Neural cell (in vitro differentiated cells): ENCODE data around the gene PPHLN1. TPM values are rescaled to one million over a fixed set of nuclear protein-coding genes. Genes with fewer than 3 reads are reported as not detected.

Experiments used
- H2AFZ ChIP-seq: fragments of 200-600, 300-800 bp; sonication (generic), shearing (Covaris generic); 2 replicates; pipeline ENCODE4 v1.6.0; 2014; ENCODE audit warnings: low read depth, mild to moderate bottlenecking, antibody characterized with exemption, low read length, moderate library complexity
- H3F3A ChIP-seq: fragments of 200-600 bp; shearing (Covaris generic); 2 replicates; pipeline ENCODE4 v1.6.1; 2016; ENCODE audit warnings: mild to moderate bottlenecking, moderate library complexity, mixed read lengths, antibody characterized with exemption, low read length; ENCODE audit not compliant: insufficient read depth, poor library complexity, severe bottlenecking
- H3K27ac ChIP-seq: fragments of 200-600, 300-800 bp; sonication (generic), shearing (Covaris generic); 2 replicates; pipeline ENCODE4 v1.5.1; 2014; ENCODE audit warnings: mild to moderate bottlenecking, low read length, moderate library complexity
- H3K27me3 ChIP-seq: fragments of 300-800, 200-600 bp; sonication (generic), shearing (Covaris generic); 2 replicates; pipeline ENCODE4 v1.6.0; 2014; ENCODE audit warnings: mild to moderate bottlenecking, low read depth, low read length, moderate library complexity; ENCODE audit not compliant: insufficient read depth
- H3K36me3 ChIP-seq: fragments of 300-800, 200-600 bp; sonication (generic), shearing (Covaris generic); 2 replicates; pipeline ENCODE4 v1.5.1; 2014; ENCODE audit warnings: mild to moderate bottlenecking, antibody characterized with exemption, low read length, moderate library complexity; ENCODE audit not compliant: insufficient read depth
- H3K4me2 ChIP-seq: fragments of 300-800, 200-600 bp; sonication (generic), shearing (Covaris generic); 2 replicates; pipeline ENCODE4 v1.6.0; 2014; ENCODE audit warnings: mild to moderate bottlenecking, low read length
- H3K4me3 ChIP-seq: fragments of 300-800, 200-600 bp; sonication (generic), shearing (Covaris generic); 2 replicates; pipeline ENCODE4 v1.5.1; 2014; ENCODE audit warnings: mild to moderate bottlenecking, low read length, moderate library complexity
- H3K79me2 ChIP-seq: fragments of 200-600 bp; shearing (Covaris generic); replicated peaks from 2 replicates; pipeline ENCODE4 v1.6.0; 2014; ENCODE audit warnings: mild to moderate bottlenecking, low read length, moderate library complexity; ENCODE audit not compliant: insufficient read depth
- H3K9ac ChIP-seq: fragments of 300-800, 200-600 bp; sonication (generic), shearing (Covaris generic); 2 replicates; pipeline ENCODE4 v1.6.1; 2016; ENCODE audit warnings: mild to moderate bottlenecking, low read length, mixed read lengths
- H3K9me2 ChIP-seq: fragments of 200-600 bp; shearing (Covaris generic); 2 replicates; pipeline ENCODE4 v1.6.1; 2016; ENCODE audit warnings: mild to moderate bottlenecking, low read length, mixed read lengths; ENCODE audit not compliant: insufficient read depth
- H3K9me3 ChIP-seq: fragments of 200-600, 300-800 bp; sonication (generic), shearing (Covaris generic); 2 replicates; pipeline ENCODE4 v1.6.1; 2016; ENCODE audit warnings: mild to moderate bottlenecking, mixed run types, low read length, moderate library complexity, mixed read lengths
- H4K20me1 ChIP-seq: fragments of 200-600 bp; shearing (Covaris generic); 2 replicates; pipeline ENCODE4 v1.6.1; 2016; ENCODE audit warnings: mild to moderate bottlenecking, mixed run types; ENCODE audit not compliant: insufficient read depth
- CTCF ChIP-seq: fragments of 450-650 bp; IDR thresholded peaks from 2 replicates; pipeline ENCODE4 v1.5.1; 2014; ENCODE audit warnings: antibody characterized with exemption, mild to moderate bottlenecking, moderate library complexity; ENCODE audit not compliant: poor library complexity, severe bottlenecking
- EP300 ChIP-seq: fragments of 450-650 bp; conservative IDR thresholded peaks from 2 replicates; pipeline ENCODE4 v1.6.1; 2014; ENCODE audit warnings: antibody characterized with exemption, mild to moderate bottlenecking, moderate library complexity; ENCODE audit not compliant: poor library complexity, severe bottlenecking
- EZH2 ChIP-seq: fragments of 200-600, 300-800 bp; shearing (Covaris generic), sonication (generic); IDR thresholded peaks from 2 replicates; pipeline ENCODE4 v1.6.1; 2014; ENCODE audit warnings: antibody characterized with exemption, low read length, borderline replicate concordance, mild to moderate bottlenecking; ENCODE audit not compliant: insufficient read depth, poor library complexity, severe bottlenecking
- MXI1 ChIP-seq: fragments of 450-650 bp; conservative IDR thresholded peaks from 2 replicates; pipeline ENCODE4 v1.6.1; 2014; ENCODE audit warnings: antibody characterized with exemption, mild to moderate bottlenecking; ENCODE audit not compliant: poor library complexity, severe bottlenecking
- POLR2AphosphoS5 ChIP-seq: IDR thresholded peaks from 2 replicates; pipeline ENCODE4 v1.6.1; 2012
- RAD21 ChIP-seq: fragments of 450-650 bp; conservative IDR thresholded peaks from 2 replicates; pipeline ENCODE4 v1.6.1; 2014; ENCODE audit warnings: antibody characterized with exemption, mild to moderate bottlenecking, moderate library complexity
- SMC3 ChIP-seq: fragments of 450-650 bp; conservative IDR thresholded peaks from 2 replicates; pipeline ENCODE4 v1.6.1; 2014; ENCODE audit warnings: antibody characterized with exemption, mild to moderate bottlenecking, moderate library complexity; ENCODE audit not compliant: poor library complexity
- TAF1 ChIP-seq: IDR thresholded peaks from 2 replicates; pipeline ENCODE4 v1.6.1; 2012; ENCODE audit warnings: low read depth
- polyA plus RNA-seq: library from polyadenylated mRNA; depleted of rRNA; stranded (reverse); fragments of >200 nt; gene quantifications from 2 replicates; pipeline ENCODE4 v1.2.3, GENCODE V29; 2014
- TF ChIP-seq, protein P1 (sequence below): IDR thresholded peaks from 2 replicates; pipeline ENCODE4 v1.6.1; 2012; ENCODE audit warnings: borderline replicate concordance

The PPHLN1 gene
- polyA plus RNA-seq, 1 donor from 2014 or later = 192 TPM

DNA sequence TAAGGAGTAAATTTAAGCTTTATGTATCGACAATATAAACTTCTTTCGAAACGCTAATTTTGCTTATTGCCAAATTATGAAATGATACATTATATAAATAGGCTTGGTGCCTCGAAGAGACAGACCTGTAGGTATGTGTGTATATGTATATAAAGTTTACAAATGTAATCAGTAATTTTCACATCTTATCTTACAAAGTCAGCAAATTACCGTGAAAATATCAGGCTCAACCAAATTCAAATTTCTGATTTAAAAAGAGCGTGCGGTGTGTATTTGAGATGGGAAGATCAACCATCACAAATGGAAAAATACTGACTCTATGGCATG lies 678 bp upstream of the PPHLN1 start:
- H3K9ac ChIP-seq = peak overlapping the region; percentile 94
- no peaks in the 10 kb centered on the region for H3F3A ChIP-seq
- no peaks in the 10 kb centered on the region for H4K20me1 ChIP-seq
- no peaks in the 10 kb centered on the region for H3K9me2 ChIP-seq
- peak overlapping the region; percentile 79 for H3K27ac ChIP-seq
- H3K9me3 ChIP-seq = no peaks in the 10 kb centered on the region
- peak overlapping the region; percentile 92 for H3K4me2 ChIP-seq
- H3K79me2 ChIP-seq = peaks cover 50% of the 10 kb centered on the region
- no peaks in the 10 kb centered on the region for H3K27me3 ChIP-seq
- H3K4me3 ChIP-seq = peak overlapping the region; percentile 92
- no peak for TF ChIP-seq SMC3
- no peak for TF ChIP-seq EZH2
- TF ChIP-seq MXI1 = no peak
- no peaks in the 10 kb centered on the region for H3K36me3 ChIP-seq
- peak overlapping the region; percentile 100 for H2AFZ ChIP-seq

DNA sequence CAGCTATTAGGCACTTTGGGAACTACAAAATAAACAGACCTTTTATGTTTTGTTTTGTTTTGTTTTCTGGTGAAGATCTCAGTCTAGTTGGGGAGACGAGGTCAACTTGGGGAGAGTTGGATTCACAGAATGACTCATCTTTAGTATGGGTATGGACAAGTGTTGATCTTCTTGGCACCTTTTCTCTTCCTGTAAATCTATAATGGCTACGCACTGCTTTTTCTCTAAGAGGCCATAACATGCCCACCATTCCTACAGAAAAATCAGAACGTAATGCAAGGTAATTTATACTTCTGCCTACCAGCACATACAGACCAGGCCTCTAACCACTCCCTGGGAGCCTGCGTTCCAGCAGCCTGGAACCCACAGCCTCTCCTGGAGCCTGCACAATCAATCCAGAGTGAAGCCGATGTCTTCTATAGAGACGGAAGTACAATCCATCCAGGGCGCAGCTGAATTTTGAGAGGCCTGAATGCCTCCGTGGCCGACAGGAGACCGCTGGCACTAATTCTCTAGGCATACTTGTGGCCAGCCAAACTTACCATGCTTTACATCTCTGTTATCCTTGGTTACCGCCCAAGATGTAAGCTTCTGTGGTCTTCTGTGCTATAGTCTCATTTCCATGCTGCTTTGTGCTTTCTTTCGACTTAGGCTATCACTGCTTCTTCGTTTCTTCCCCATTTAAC lies 717 bp downstream of the PPHLN1 start:
- H3K9me2 ChIP-seq = no peaks in the 10 kb centered on the region
- H3K27ac ChIP-seq = peak overlapping the region; percentile 79
- peak overlapping the region; percentile 86 for H3K4me2 ChIP-seq
- H3K27me3 ChIP-seq = no peaks in the 10 kb centered on the region
- H3K79me2 ChIP-seq = peaks cover 57% of the 10 kb centered on the region
- H3K36me3 ChIP-seq = no peaks in the 10 kb centered on the region
- peak overlapping the region; percentile 92 for H3K4me3 ChIP-seq
- no peaks in the 10 kb centered on the region for H3K9me3 ChIP-seq
- H3K9ac ChIP-seq = peak overlapping the region; percentile 94
- peak overlapping the region; percentile 100 for H2AFZ ChIP-seq
- H3F3A ChIP-seq = no peaks in the 10 kb centered on the region
- TF ChIP-seq MXI1 (no peak), TAF1 (no peak), SMC3 (no peak), CTCF (no peak), EZH2 (no peak)
- TF ChIP-seq, protein P1, sequence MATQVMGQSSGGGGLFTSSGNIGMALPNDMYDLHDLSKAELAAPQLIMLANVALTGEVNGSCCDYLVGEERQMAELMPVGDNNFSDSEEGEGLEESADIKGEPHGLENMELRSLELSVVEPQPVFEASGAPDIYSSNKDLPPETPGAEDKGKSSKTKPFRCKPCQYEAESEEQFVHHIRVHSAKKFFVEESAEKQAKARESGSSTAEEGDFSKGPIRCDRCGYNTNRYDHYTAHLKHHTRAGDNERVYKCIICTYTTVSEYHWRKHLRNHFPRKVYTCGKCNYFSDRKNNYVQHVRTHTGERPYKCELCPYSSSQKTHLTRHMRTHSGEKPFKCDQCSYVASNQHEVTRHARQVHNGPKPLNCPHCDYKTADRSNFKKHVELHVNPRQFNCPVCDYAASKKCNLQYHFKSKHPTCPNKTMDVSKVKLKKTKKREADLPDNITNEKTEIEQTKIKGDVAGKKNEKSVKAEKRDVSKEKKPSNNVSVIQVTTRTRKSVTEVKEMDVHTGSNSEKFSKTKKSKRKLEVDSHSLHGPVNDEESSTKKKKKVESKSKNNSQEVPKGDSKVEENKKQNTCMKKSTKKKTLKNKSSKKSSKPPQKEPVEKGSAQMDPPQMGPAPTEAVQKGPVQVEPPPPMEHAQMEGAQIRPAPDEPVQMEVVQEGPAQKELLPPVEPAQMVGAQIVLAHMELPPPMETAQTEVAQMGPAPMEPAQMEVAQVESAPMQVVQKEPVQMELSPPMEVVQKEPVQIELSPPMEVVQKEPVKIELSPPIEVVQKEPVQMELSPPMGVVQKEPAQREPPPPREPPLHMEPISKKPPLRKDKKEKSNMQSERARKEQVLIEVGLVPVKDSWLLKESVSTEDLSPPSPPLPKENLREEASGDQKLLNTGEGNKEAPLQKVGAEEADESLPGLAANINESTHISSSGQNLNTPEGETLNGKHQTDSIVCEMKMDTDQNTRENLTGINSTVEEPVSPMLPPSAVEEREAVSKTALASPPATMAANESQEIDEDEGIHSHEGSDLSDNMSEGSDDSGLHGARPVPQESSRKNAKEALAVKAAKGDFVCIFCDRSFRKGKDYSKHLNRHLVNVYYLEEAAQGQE = no peak
- no peaks in the 10 kb centered on the region for H4K20me1 ChIP-seq

- H4K20me1 ChIP-seq = no peaks in the 10 kb centered on the region
- TF ChIP-seq EP300 = no peak
- no peak for TF ChIP-seq MXI1
- no peak for TF ChIP-seq TAF1
- no peak for TF ChIP-seq POLR2AphosphoS5
- TF ChIP-seq, protein P1 = no peak
- TF ChIP-seq RAD21 = no peak
- TF ChIP-seq CTCF = no peak
- no peak for TF ChIP-seq SMC3
- TF ChIP-seq EZH2 = no peak
- no peaks in the 10 kb centered on the region for H3K27me3 ChIP-seq
- H3F3A ChIP-seq = no peaks in the 10 kb centered on the region
- no peak overlapping the region for H3K27ac ChIP-seq
- no peaks in the 10 kb centered on the region for H3K36me3 ChIP-seq
- no peak overlapping the region for H2AFZ ChIP-seq
- no peaks in the 10 kb centered on the region for H3K9me3 ChIP-seq
- H3K9ac ChIP-seq = peak overlapping the region; percentile 94
- H3K9me2 ChIP-seq = no peaks in the 10 kb centered on the region
- peaks cover 62% of the 10 kb centered on the region for H3K79me2 ChIP-seq
- peak overlapping the region; percentile 92 for H3K4me3 ChIP-seq
- H3K4me2 ChIP-seq = peak overlapping the region; percentile 86
Measured at GRCh38 chr12:42327227-42327590, 1.2 kb downstream of the PPHLN1 start.
